DMS153 treated with DMSO at 0.1 percent for 48 hours (cell line): Measurements from ENCODE around the gene DPH2.

Source experiments
- DNase-seq: peaks from one replicate; lab custom pipeline; 2025; ENCODE audit not compliant: unreplicated experiment; lab: John Stamatoyannopoulos, UW

Gene DPH2

GRCh38 chr1:43969746-43970466 lies at the start of gene DPH2:
Gene DPH2, plus strand, starts transcription at chr1:43970010. Its CDS starts 166 bp downstream, at chr1:43970176.
- peak; percentile 98 for DNase-seq

- DNase-seq, result no peak
These were observed 48.8 kb upstream of the DPH2 start for GRCh38 chr1:43921022-43921421.

GRCh38 chr1:43924516-43924915 lies 45.3 kb upstream of the DPH2 start:
- no peak for DNase-seq

- DNase-seq, result no peak
These were observed 44.0 kb upstream of the DPH2 start for GRCh38 chr1:43925846-43926245.

GRCh38 chr1:43930168-43930948 lies 39.5 kb upstream of the DPH2 start:
- no peak for DNase-seq

- DNase-seq, result no peak
These were observed 38.9 kb upstream of the DPH2 start for GRCh38 chr1:43930949-43931275.

GRCh38 chr1:43931711-43932660 lies 37.8 kb upstream of the DPH2 start:
- no peak for DNase-seq

- DNase-seq, result no peak
These were observed 36.9 kb upstream of the DPH2 start for GRCh38 chr1:43932786-43933385.

- peak; percentile 54 for DNase-seq
These were observed 36.3 kb upstream of the DPH2 start, which contains the start of gene ARTN for GRCh38 chr1:43933386-43934100. Gene ARTN, plus strand, starts transcription at chr1:43933801. Its CDS starts 1,856 bp downstream, at chr1:43935657.

- DNase-seq, result peak; percentile 76
These were observed 35.5 kb upstream of the DPH2 start for GRCh38 chr1:43934101-43934985.

- DNase-seq, result no peak
These were observed 34.9 kb upstream of the DPH2 start for GRCh38 chr1:43934986-43935324.

- DNase-seq, result peak; percentile 66
These were observed 33.9 kb upstream of the DPH2 start for GRCh38 chr1:43935711-43936427.

- DNase-seq, result peak; percentile 50
These were observed 33.2 kb upstream of the DPH2 start for GRCh38 chr1:43936431-43937151.

GRCh38 chr1:43937179-43937865 lies 32.5 kb upstream of the DPH2 start:
- DNase-seq, result no peak

GRCh38 chr1:43938383-43938782 lies 31.4 kb upstream of the DPH2 start:
- no peak for DNase-seq

GRCh38 chr1:43938892-43939587 lies 30.8 kb upstream of the DPH2 start:
- no peak for DNase-seq

- no peak for DNase-seq
These were observed 27.4 kb upstream of the DPH2 start for GRCh38 chr1:43942411-43942810.
